ENCODE measurements around the gene FMNL2. TPM values are rescaled to one million over a fixed set of nuclear protein-coding genes. Genes with fewer than 3 reads are reported as not detected.

The FMNL2 gene
- total and polyA plus RNA-seq, 2 experiments from 2014 or later, result 5.1 to 11.7 TPM

- Histone ChIP-seq H3K9me3 (ENCODE audit: low read depth) (no peaks in the 10 kb centered on the region), H3K4me3 (no peak overlapping the region), H3K36me3 (no peaks in the 10 kb centered on the region), H3K27ac (no peak overlapping the region), H3K4me1 (ENCODE audit: low read depth) (no peaks in the 10 kb centered on the region), H3K27me3 (no peaks in the 10 kb centered on the region)
- DNase-seq (ENCODE audit: low read depth in 1 of 2, low spot score in 1 of 2), result no peak
- no peak for TF ChIP-seq CTCF (IDR thresholded peaks at IDR 0.05; ENCODE audit: low read depth, low read length)
Measured at GRCh38 chr2:152415231-152415642, 80.3 kb downstream of the FMNL2 start.

GRCh38 chr2:152415796-152416195 is 80.8 kb downstream of the FMNL2 start:
- DNase-seq (ENCODE audit: low read depth in 1 of 2, low spot score in 1 of 2), result no peak
- TF ChIP-seq CTCF (IDR thresholded peaks at IDR 0.05; ENCODE audit: low read depth, low read length), result no peak

GRCh38 chr2:152418688-152419087 is 83.7 kb downstream of the FMNL2 start:
- Histone ChIP-seq H3K27me3 (no peaks in the 10 kb centered on the region), H3K9me3 (ENCODE audit: low read depth) (no peaks in the 10 kb centered on the region), H3K36me3 (no peaks in the 10 kb centered on the region), H3K4me3 (no peak overlapping the region), H3K27ac (no peak overlapping the region), H3K4me1 (ENCODE audit: low read depth) (no peaks in the 10 kb centered on the region)
- no peak for DNase-seq (ENCODE audit: low read depth in 1 of 2, low spot score in 1 of 2)
- no peak for TF ChIP-seq CTCF (IDR thresholded peaks at IDR 0.05; ENCODE audit: low read depth, low read length)

More at GRCh38 chr2:152415796-152416195, 80.8 kb downstream of the FMNL2 start:
- Histone ChIP-seq H3K9me3 (ENCODE audit: low read depth) (no peaks in the 10 kb centered on the region), H3K27ac (no peak overlapping the region), H3K4me3 (no peak overlapping the region), H3K36me3 (no peaks in the 10 kb centered on the region), H3K4me1 (ENCODE audit: low read depth) (no peaks in the 10 kb centered on the region), H3K27me3 (no peaks in the 10 kb centered on the region)

GRCh38 chr2:152419944-152420343 is 85.0 kb downstream of the FMNL2 start:
- no peak overlapping the region for H3K27ac ChIP-seq
- no peaks in the 10 kb centered on the region for H3K4me1 ChIP-seq (ENCODE audit: low read depth)
- no peaks in the 10 kb centered on the region for H3K36me3 ChIP-seq
- no peaks in the 10 kb centered on the region for H3K9me3 ChIP-seq (ENCODE audit: low read depth)
- no peaks in the 10 kb centered on the region for H3K27me3 ChIP-seq
- H3K4me3 ChIP-seq, result no peak overlapping the region
- DNase-seq (ENCODE audit: low read depth in 1 of 2, low spot score in 1 of 2), result no peak
- TF ChIP-seq CTCF (IDR thresholded peaks at IDR 0.05; ENCODE audit: low read depth, low read length), result no peak

GRCh38 chr2:152420363-152420762 is 85.4 kb downstream of the FMNL2 start:
- Histone ChIP-seq H3K36me3 (no peaks in the 10 kb centered on the region), H3K4me1 (ENCODE audit: low read depth) (no peaks in the 10 kb centered on the region), H3K27ac (no peak overlapping the region), H3K4me3 (no peak overlapping the region), H3K27me3 (no peaks in the 10 kb centered on the region), H3K9me3 (ENCODE audit: low read depth) (no peaks in the 10 kb centered on the region)
- TF ChIP-seq CTCF (IDR thresholded peaks at IDR 0.05; ENCODE audit: low read depth, low read length), result no peak
- no peak for DNase-seq (ENCODE audit: low read depth in 1 of 2, low spot score in 1 of 2)

- H3K9me3 ChIP-seq (ENCODE audit: low read depth), result no peaks in the 10 kb centered on the region
- DNase-seq (ENCODE audit: low read depth in 1 of 2, low spot score in 1 of 2), result no peak
- H3K36me3 ChIP-seq, result no peaks in the 10 kb centered on the region
- no peaks in the 10 kb centered on the region for H3K4me1 ChIP-seq (ENCODE audit: low read depth)
- no peak for TF ChIP-seq CTCF (IDR thresholded peaks at IDR 0.05; ENCODE audit: low read depth, low read length)
- H3K27me3 ChIP-seq, result no peaks in the 10 kb centered on the region
- H3K4me3 ChIP-seq, result no peak overlapping the region
- H3K27ac ChIP-seq, result no peak overlapping the region
Measured at GRCh38 chr2:152420936-152421335, 86.0 kb downstream of the FMNL2 start.

Measured in cardiac muscle cell (in vitro differentiated cells and primary cell).